Measurements from ENCODE around the gene ESR1. TPM values are rescaled to one million over a fixed set of nuclear protein-coding genes. Genes with fewer than 3 reads are reported as not detected.

Gene ESR1
- total and polyA plus RNA-seq, 11 donors = 0.15 to 3.5 (median 0.93) TPM

GRCh38 chr6:151869787-151870186, 62.3 kb downstream of the ESR1 start:
- Histone ChIP-seq H3K36me3 (no peaks in the 10 kb centered on the region), H3K27me3 (no peaks in the 10 kb centered on the region), H3K4me1 (no peaks in the 10 kb centered on the region), H3K4me3 (no peak overlapping the region), H3K9me3 (peaks cover 0 to 3% (median 0%) of the 10 kb centered on the region in 12 donors), H3K27ac (no peak overlapping the region)
- DNase-seq = no peak
- 54 to 73% (median 58%) methylated on average over 1 of the region's 1 CpG for whole genome bisulfite sequencing, 4 donors
- peak in 1 of 4 donors; percentile 63 for ATAC-seq
- TF ChIP-seq POLR2A (IDR thresholded peaks at IDR 0.05) = no peak
- no peak for TF ChIP-seq CTCF (IDR thresholded peaks at IDR 0.05)
- intact Hi-C loops (cut with DNase I) = no loop called here

GRCh38 chr6:151870375-151870774, 62.9 kb downstream of the ESR1 start:
- H3K4me3 ChIP-seq = no peak overlapping the region
- peak in 1 of 4 donors; percentile 39 for ATAC-seq
- no peaks in the 10 kb centered on the region for H3K36me3 ChIP-seq
- no peak for DNase-seq
- H3K4me1 ChIP-seq = no peaks in the 10 kb centered on the region
- no peaks in the 10 kb centered on the region for H3K27me3 ChIP-seq
- intact Hi-C loops (cut with DNase I) = no loop called here
- no peak overlapping the region for H3K27ac ChIP-seq
- peaks cover 0 to 3% (median 0%) of the 10 kb centered on the region in 12 donors for H3K9me3 ChIP-seq
- TF ChIP-seq POLR2A (IDR thresholded peaks at IDR 0.05) (no peak), CTCF (IDR thresholded peaks at IDR 0.05) (no peak)
- 88 to 94% (median 90%) methylated on average over 2 of the region's 2 CpGs for WGBS, 4 donors

GRCh38 chr6:151875524-151875923, 68.0 kb downstream of the ESR1 start:
- H3K4me3 ChIP-seq = no peak overlapping the region
- WGBS, 4 donors = 0 to 41% (median 18%) methylated on average over 1 of the region's 1 CpG
- no peak for ATAC-seq

GRCh38 chr6:151876122-151876521, 68.6 kb downstream of the ESR1 start:
- no peaks in the 10 kb centered on the region for H3K36me3 ChIP-seq
- TF ChIP-seq CTCF (IDR thresholded peaks at IDR 0.05) = no peak
- TF ChIP-seq POLR2A (IDR thresholded peaks at IDR 0.05) = no peak
- intact Hi-C loops (cut with DNase I) = no loop called here
- H3K4me1 ChIP-seq = no peaks in the 10 kb centered on the region
- H3K27ac ChIP-seq = no peak overlapping the region
- no peaks in the 10 kb centered on the region for H3K27me3 ChIP-seq
- 83 to 88% (median 85%) methylated on average over 6 of the region's 6 CpGs for WGBS, 4 donors
- ATAC-seq (no peak), DNase-seq (no peak)
- H3K9me3 ChIP-seq = peaks cover 0 to 3% (median 0%) of the 10 kb centered on the region in 12 donors
- no peak overlapping the region for H3K4me3 ChIP-seq

More at GRCh38 chr6:151875524-151875923, 68.0 kb downstream of the ESR1 start:
- Histone ChIP-seq H3K36me3 (no peaks in the 10 kb centered on the region), H3K27ac (no peak overlapping the region), H3K9me3 (peaks cover 0 to 3% (median 0%) of the 10 kb centered on the region in 12 donors), H3K27me3 (no peaks in the 10 kb centered on the region), H3K4me1 (no peaks in the 10 kb centered on the region)
- DNase-seq = no peak
- intact Hi-C loops (cut with DNase I) = no loop called here
- TF ChIP-seq CTCF (IDR thresholded peaks at IDR 0.05) = no peak
- TF ChIP-seq POLR2A (IDR thresholded peaks at IDR 0.05) = no peak
